ENCODE data around the gene KLHDC7A. TPM values are rescaled to one million over a fixed set of nuclear protein-coding genes. Genes with fewer than 3 reads are reported as not detected.

KLHDC7A gene
- total and polyA plus RNA-seq, 2 donors (not counting 3 experiments of a cell fraction or from before 2014, with no cell fraction given): not detected

DNA sequence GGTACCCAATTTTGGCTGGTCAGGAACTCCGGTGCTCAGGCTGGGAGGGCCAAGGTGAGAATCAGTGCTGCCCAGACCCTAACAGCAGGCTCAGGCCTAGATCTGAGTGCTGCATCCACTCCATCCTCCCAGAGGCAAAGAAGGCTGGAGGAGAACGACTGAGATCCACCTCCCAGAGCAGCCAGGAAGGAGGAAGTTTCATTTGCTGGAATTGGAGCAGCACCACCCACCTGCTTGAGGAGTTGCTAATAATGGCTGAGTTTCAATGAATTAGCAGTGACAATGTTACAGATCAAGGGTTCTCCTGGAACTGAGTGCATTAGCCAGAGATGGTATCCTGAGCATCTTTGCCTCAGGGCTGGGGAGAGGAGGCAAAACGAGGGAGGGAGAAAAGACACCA, 46.7 kb upstream of the KLHDC7A start:
- Histone ChIP-seq H3K9me1 (replicated peaks; ENCODE audit: control insufficient read depth, extremely low read depth, insufficient read depth, low read length) (no peaks in the 10 kb centered on the region), H3K79me2 (ENCODE audit: control insufficient read depth, insufficient read depth, low read length) (no peaks in the 10 kb centered on the region), H3K9ac (replicated peaks; ENCODE audit: extremely low read depth, insufficient read depth, low read length) (no peak overlapping the region), H3K27ac (ENCODE audit: insufficient read depth, low read depth, low read length) (no peak overlapping the region), H3K4me3 (replicated peaks in 1 of 3; ENCODE audit: insufficient read depth in 1 of 3, low read depth in 1 of 3, low read length in 3 of 3) (no peak overlapping the region), H2AFZ (ENCODE audit: low read depth, low read length) (no peak overlapping the region), H3K36me3 (ENCODE audit: control insufficient read depth in 2 of 2, extremely low read depth in 1 of 2, insufficient read depth in 2 of 2, low read length in 2 of 2) (no peaks in the 10 kb centered on the region), H3K9me3 (replicated peaks; ENCODE audit: control insufficient read depth, insufficient read depth, low read length) (no peaks in the 10 kb centered on the region), H3K4me2 (ENCODE audit: insufficient read depth, low read length) (no peak overlapping the region), H3K4me1 (ENCODE audit: control insufficient read depth, extremely low read depth, insufficient read depth, low read length) (no peaks in the 10 kb centered on the region), H4K20me1 (replicated peaks; ENCODE audit: control insufficient read depth, extremely low read depth, insufficient read depth, low read length) (no peaks in the 10 kb centered on the region), H3K27me3 (ENCODE audit: control insufficient read depth in 2 of 2, insufficient read depth in 2 of 2, low read length in 2 of 2) (no peaks in the 10 kb centered on the region)
- BruUV-seq (replicated peaks): no TSS peak
- CTCF ChIA-PET: no interaction called here
- intact Hi-C loops (cut with micrococcal nuclease): no loop called here
- dilution Hi-C loops (cut with MboI; ENCODE audit: extremely low pct_ligation_motif_present, low sequenced_read_pairs): no loop called here
- no peak for TF ChIP-seq JUN (IDR thresholded peaks at IDR 0.05; ENCODE audit: borderline replicate concordance, insufficient read depth, insufficient read length, low read depth)
- POLR2A ChIA-PET: no interaction called here
- DNase-seq (ENCODE audit: low read depth, low spot score) (no peak), FAIRE-seq (no peak)

- H2AFZ ChIP-seq (ENCODE audit: low read depth, low read length): no peak overlapping the region
- no peaks in the 10 kb centered on the region for H3K79me2 ChIP-seq (ENCODE audit: control insufficient read depth, insufficient read depth, low read length)
- intact Hi-C loops (cut with micrococcal nuclease): no loop called here
- CTCF ChIA-PET: no interaction called here
- H3K36me3 ChIP-seq (ENCODE audit: control insufficient read depth in 2 of 2, extremely low read depth in 1 of 2, insufficient read depth in 2 of 2, low read length in 2 of 2): no peaks in the 10 kb centered on the region
- no peak for FAIRE-seq
- H3K27ac ChIP-seq (ENCODE audit: insufficient read depth, low read depth, low read length): no peak overlapping the region
- H3K9me1 ChIP-seq (replicated peaks; ENCODE audit: control insufficient read depth, extremely low read depth, insufficient read depth, low read length): no peaks in the 10 kb centered on the region
- H3K9ac ChIP-seq (replicated peaks; ENCODE audit: extremely low read depth, insufficient read depth, low read length): no peak overlapping the region
- no peaks in the 10 kb centered on the region for H3K4me1 ChIP-seq (ENCODE audit: control insufficient read depth, extremely low read depth, insufficient read depth, low read length)
- no peaks in the 10 kb centered on the region for H3K9me3 ChIP-seq (replicated peaks; ENCODE audit: control insufficient read depth, insufficient read depth, low read length)
- no peak overlapping the region for H3K4me3 ChIP-seq (replicated peaks in 1 of 3; ENCODE audit: insufficient read depth in 1 of 3, low read depth in 1 of 3, low read length in 3 of 3)
- no peak for DNase-seq (ENCODE audit: low read depth, low spot score)
- H3K4me2 ChIP-seq (ENCODE audit: insufficient read depth, low read length): no peak overlapping the region
- H3K27me3 ChIP-seq (ENCODE audit: control insufficient read depth in 2 of 2, insufficient read depth in 2 of 2, low read length in 2 of 2): no peaks in the 10 kb centered on the region
- H4K20me1 ChIP-seq (replicated peaks; ENCODE audit: control insufficient read depth, extremely low read depth, insufficient read depth, low read length): no peaks in the 10 kb centered on the region
- BruUV-seq (replicated peaks): no TSS peak
- POLR2A ChIA-PET: no interaction called here
- TF ChIP-seq CTCF (IDR thresholded peaks at IDR 0.05; ENCODE audit: extremely low read depth in 1 of 2, insufficient read depth in 1 of 2, low read depth in 1 of 2, low read length in 2 of 2) (no peak), EZH2 (IDR thresholded peaks at IDR 0.05; ENCODE audit: borderline replicate concordance, low read depth, low read length, severe bottlenecking) (no peak), POLR2AphosphoS5 (IDR thresholded peaks at IDR 0.05; ENCODE audit: insufficient read depth, low read depth, low read length) (no peak), MYC (IDR thresholded peaks at IDR 0.05; ENCODE audit: low read depth, low read length) (no peak), JUN (IDR thresholded peaks at IDR 0.05; ENCODE audit: borderline replicate concordance, insufficient read depth, insufficient read length, low read depth) (no peak), MAX (IDR thresholded peaks at IDR 0.05; ENCODE audit: insufficient read depth, insufficient read length) (no peak), POLR2A (IDR thresholded peaks at IDR 0.05; ENCODE audit: low read depth, low read length) (no peak), GATA2 (IDR thresholded peaks at IDR 0.05; ENCODE audit: insufficient read depth, insufficient read length, low read depth, low read length) (no peak), FOS (IDR thresholded peaks at IDR 0.05; ENCODE audit: borderline replicate concordance, insufficient read depth, low read length) (no peak)
- dilution Hi-C loops (cut with MboI; ENCODE audit: extremely low pct_ligation_motif_present, low sequenced_read_pairs): no loop called here
Measured at GRCh38 chr1:18440385-18441226, 40.1 kb upstream of the KLHDC7A start.

Measured in endothelial cell of umbilical vein (primary cell).